Right lobe of liver (tissue), 6 donors: ENCODE results near the gene GRK6. TPM values are rescaled to one million over a fixed set of nuclear protein-coding genes. Genes with fewer than 3 reads are reported as not detected.

Experiments
- ATAC-seq, 4 donors: fragments of 200-7000 bp; cut with Tn5 transposase; one replicate each; pipeline ENCODE4 v1.9.1; 2020; ENCODE audit warnings: mild to moderate bottlenecking in 4 of 4, moderate library complexity in 4 of 4
- DNase-seq, 3 donors: peaks; one replicate each; pipeline ENCODE4 v3.0.0-alpha.2; 2020
- H3K27ac ChIP-seq, 3 donors: fragments of 200-600 bp; one replicate each; pipeline ENCODE4 v1.8.0; 2022
- H3K27me3 ChIP-seq, 2 donors: fragments of 200-600 bp; one replicate each; pipeline ENCODE4 v1.8.0; 2022
- H3K36me3 ChIP-seq, 4 donors: fragments of 200-600 bp; sonication (generic) in 1 of 4; one replicate each; pipeline versions ENCODE4 v1.5.1 to v1.8.0; 2017 to 2022; ENCODE audit warnings: control low read depth in 1 of 4
- H3K4me1 ChIP-seq, 4 donors: fragments of 200-600 bp; sonication (generic) in 1 of 4; one replicate each; pipeline versions ENCODE4 v1.5.1 to v1.8.0; 2017 to 2022; ENCODE audit warnings: control low read depth in 1 of 4
- H3K4me3 ChIP-seq, 3 donors: fragments of 200-600 bp; one replicate each; pipeline ENCODE4 v1.8.0; 2022
- H3K9me3 ChIP-seq, 4 donors: fragments of 200-600 bp; sonication (generic) in 1 of 4; one replicate each; pipeline versions ENCODE4 v1.5.1 to v1.8.0; 2017 to 2022; ENCODE audit warnings: control low read depth in 1 of 4
- POLR2A ChIP-seq: fragments of 450-650 bp; IDR thresholded peaks from one replicate; pipeline ENCODE4 v1.6.1; 2017; ENCODE audit warnings: antibody characterized with exemption, mild to moderate bottlenecking
- WGBS: methylation state at CpG from one replicate; pipeline ENCODE4 v1.1.6; 2018; ENCODE audit warnings: low coverage, low lambda C conversion rate; ENCODE audit not compliant: insufficient coverage; ENCODE audit errors: missing lambda C conversion rate; 5-methylcytosine and 5-hydroxymethylcytosine counted together
- intact Hi-C, 2 donors: fragments of 100-400 bp; cut with DNase I; formaldehyde crosslinking; loops; one replicate each; pipeline versions ENCODE4 v1.11.2 to v1.14.1; 2022
- total RNA-seq, 6 experiments: library from RNA; depleted of rRNA in 2 of 6; stranded (reverse); fragments of >200 nt in 2 of 6; fragmentation: NEBNext Ultra II Directional in 3 of 6; extraction: Animal tissue kit (Norgen Biotek cat#: 25700) in 3 of 6; gene quantifications; one replicate each; pipeline versions ENCODE4 v1.1.0 to v1.2.4, GENCODE V29; 2016 to 2023
- TF ChIP-seq, protein P1 (sequence below), 4 donors: fragments of 200-600 bp in 3 of 4; fragments of 450-650 bp in 1 of 4; IDR thresholded peaks; one replicate each; pipeline versions ENCODE4 v1.5.1 to v1.8.0; 2016 to 2022; ENCODE audit warnings: antibody characterized with exemption in 4 of 4, mild to moderate bottlenecking in 2 of 4
- donor health status: DM: no; HTN: yes; CAD: no.
- donor health status: DM: no; HTN: no; CAD: no.
- donor health status: DM: no; HTN: no; CAD: no.
- donor health status: DM: no; HTN: yes; CAD: no.
- donor health status: DM: no; HTN: yes; CAD: no.

Gene GRK6
- total RNA-seq, 6 experiments from 2014 or later, result 6.1 to 10.8 (median 10.0) TPM

DNA sequence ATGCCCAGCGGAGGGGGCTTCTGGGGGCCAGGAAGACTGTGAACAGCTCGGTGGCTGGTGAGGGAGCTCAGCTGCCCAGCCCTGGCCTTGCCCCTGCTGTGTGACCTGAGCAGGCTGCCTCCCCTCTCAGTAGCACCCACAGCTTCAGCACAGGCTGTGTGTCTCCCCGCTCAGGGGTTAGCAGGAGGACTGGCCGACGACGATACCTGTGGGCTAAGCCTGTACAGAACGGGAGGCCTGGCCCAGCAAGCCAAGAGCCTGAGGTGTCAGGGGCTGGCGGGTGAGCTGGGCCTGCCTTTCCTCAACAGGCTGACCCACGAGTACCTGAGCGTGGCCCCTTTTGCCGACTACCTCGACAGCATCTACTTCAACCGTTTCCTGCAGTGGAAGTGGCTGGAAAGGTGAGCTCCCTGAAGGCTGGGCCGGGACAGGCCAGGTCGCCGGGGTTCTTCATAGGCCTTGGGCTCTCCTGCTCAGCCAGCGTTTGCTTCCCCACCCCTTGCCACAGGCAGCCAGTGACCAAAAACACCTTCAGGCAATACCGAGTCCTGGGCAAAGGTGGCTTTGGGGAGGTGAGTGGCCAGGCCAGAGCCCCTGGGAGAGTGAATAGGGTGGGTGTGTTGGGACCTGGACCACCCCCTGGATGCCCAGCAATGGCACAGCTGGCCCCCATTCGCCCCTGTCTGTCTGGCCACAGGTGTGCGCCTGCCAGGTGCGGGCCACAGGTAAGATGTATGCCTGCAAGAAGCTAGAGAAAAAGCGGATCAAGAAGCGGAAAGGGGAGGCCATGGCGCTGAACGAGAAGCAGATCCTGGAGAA, 6.6 kb downstream of the GRK6 start:
- Histone ChIP-seq H3K9me3 (no peaks in the 10 kb centered on the region), H3K4me3 (no peak overlapping the region), H3K27ac (no peak overlapping the region), H3K27me3 (no peaks in the 10 kb centered on the region), H3K4me1 (peaks cover 0 to 3% (median 0%) of the 10 kb centered on the region in 4 donors), H3K36me3 (peaks cover 0 to 44% (median 0%) of the 10 kb centered on the region in 4 donors)
- TF ChIP-seq, protein P1, sequence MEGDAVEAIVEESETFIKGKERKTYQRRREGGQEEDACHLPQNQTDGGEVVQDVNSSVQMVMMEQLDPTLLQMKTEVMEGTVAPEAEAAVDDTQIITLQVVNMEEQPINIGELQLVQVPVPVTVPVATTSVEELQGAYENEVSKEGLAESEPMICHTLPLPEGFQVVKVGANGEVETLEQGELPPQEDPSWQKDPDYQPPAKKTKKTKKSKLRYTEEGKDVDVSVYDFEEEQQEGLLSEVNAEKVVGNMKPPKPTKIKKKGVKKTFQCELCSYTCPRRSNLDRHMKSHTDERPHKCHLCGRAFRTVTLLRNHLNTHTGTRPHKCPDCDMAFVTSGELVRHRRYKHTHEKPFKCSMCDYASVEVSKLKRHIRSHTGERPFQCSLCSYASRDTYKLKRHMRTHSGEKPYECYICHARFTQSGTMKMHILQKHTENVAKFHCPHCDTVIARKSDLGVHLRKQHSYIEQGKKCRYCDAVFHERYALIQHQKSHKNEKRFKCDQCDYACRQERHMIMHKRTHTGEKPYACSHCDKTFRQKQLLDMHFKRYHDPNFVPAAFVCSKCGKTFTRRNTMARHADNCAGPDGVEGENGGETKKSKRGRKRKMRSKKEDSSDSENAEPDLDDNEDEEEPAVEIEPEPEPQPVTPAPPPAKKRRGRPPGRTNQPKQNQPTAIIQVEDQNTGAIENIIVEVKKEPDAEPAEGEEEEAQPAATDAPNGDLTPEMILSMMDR (IDR thresholded peaks at IDR 0.05), result no peak
- TF ChIP-seq POLR2A, result no peak
- intact Hi-C loops, result no loop called here
- WGBS, result 100% methylated on average over 1 of the region's 25 CpGs
- no peak for DNase-seq
- ATAC-seq, result no peak

DNA sequence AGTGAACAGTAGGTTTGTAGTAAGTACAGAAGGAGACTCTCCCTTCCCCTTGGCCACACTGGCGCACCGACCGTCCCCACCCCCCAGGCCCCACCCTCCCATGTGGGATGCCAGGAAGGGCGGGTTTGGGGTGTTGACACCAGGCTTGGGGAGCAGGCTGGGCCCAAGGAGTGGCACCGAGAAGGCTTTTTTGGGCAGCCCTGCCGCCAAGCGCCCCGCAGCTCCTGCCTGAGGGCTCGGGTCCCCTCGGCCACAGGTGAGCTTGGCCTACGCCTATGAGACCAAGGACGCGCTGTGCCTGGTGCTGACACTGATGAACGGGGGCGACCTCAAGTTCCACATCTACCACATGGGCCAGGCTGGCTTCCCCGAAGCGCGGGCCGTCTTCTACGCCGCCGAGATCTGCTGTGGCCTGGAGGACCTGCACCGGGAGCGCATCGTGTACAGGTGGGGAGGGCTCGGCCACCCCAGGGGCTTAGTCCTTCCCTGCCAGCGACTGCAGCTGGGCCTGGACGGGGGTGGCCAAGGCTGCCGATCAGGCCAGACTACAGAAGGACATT, 7.3 kb downstream of the GRK6 start:
- no peak for ATAC-seq
- peaks cover 0 to 44% (median 0%) of the 10 kb centered on the region in 4 donors for H3K36me3 ChIP-seq
- no CpG with 5 or more reads among the region's 29 CpGs for WGBS
- intact Hi-C loops, result no loop called here
- H3K4me1 ChIP-seq, result peaks cover 0 to 3% (median 0%) of the 10 kb centered on the region in 4 donors
- DNase-seq, result no peak
- H3K4me3 ChIP-seq, result no peak overlapping the region
- no peaks in the 10 kb centered on the region for H3K9me3 ChIP-seq
- TF ChIP-seq, protein P1 (IDR thresholded peaks at IDR 0.05), result no peak
- no peak for TF ChIP-seq POLR2A
- H3K27ac ChIP-seq, result no peak overlapping the region
- no peaks in the 10 kb centered on the region for H3K27me3 ChIP-seq

DNA sequence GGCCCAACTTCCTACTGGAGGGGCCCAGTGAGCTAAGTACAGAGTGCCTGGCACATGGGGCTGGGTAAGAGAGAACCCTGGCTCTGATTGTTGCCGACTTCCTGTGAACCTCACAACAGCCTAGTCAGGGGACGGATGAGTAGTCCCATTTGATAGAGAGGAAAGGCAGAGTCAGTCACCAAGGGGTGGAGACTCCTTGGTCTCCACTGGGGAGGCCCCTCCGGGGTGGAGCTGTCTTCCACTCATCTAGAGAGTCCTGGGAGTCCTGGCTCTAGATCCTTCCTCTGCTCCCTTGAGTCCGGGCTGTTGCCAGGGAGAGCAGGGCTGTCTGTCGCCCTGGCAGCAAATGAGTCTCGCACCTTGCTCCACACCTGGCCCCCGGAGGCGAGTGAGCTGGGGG, 8.0 kb downstream of the GRK6 start:
- no peak overlapping the region for H3K4me3 ChIP-seq
- H3K27ac ChIP-seq, result no peak overlapping the region
- no peak for TF ChIP-seq POLR2A
- TF ChIP-seq, protein P1 (IDR thresholded peaks at IDR 0.05), result no peak
- H3K4me1 ChIP-seq, result peaks cover 0 to 3% (median 0%) of the 10 kb centered on the region in 4 donors
- no peak for DNase-seq
- ATAC-seq, result no peak
- no peaks in the 10 kb centered on the region for H3K9me3 ChIP-seq
- H3K36me3 ChIP-seq, result peaks cover 0 to 44% (median 0%) of the 10 kb centered on the region in 4 donors
- intact Hi-C loops, result no loop called here
- no peaks in the 10 kb centered on the region for H3K27me3 ChIP-seq
- WGBS, result no CpG with 5 or more reads among the region's 8 CpGs

DNA sequence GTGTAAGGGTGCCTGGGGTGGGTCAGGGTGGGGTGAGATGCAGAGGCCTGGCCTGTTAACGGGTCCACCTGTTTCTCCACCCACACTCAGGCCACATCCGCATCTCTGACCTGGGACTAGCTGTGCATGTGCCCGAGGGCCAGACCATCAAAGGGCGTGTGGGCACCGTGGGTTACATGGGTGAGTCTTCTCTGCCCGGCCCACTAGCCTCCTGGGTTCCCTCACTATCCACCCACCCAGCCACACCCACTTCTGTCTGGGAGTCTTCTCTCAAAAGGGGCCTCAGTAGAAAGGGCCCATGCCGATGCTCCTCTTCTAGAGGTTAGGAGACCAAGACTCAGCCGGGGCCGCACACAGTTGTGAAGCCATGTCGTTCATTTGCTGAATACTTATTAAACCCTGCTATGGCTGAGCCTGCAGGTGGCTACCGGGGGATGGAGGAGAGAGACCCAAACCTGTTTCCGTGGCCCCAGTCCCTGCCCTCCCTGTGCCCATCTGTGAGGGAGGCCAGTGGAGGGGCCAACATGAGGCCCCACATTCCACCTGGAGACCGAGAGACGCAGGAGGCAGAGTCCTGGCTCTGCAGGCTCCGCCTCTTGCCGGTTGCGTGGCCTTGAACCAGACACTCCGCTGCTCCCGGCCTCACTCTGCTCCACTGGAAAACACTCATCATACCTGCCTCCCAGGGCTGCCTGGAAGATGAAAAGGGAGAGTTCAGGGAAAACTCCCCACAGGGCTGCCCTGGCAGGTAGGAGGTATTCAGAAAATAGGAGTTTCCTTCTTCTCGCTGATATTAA, 8.7 kb downstream of the GRK6 start:
- Histone ChIP-seq H3K4me1 (peaks cover 0 to 3% (median 0%) of the 10 kb centered on the region in 4 donors), H3K27me3 (no peaks in the 10 kb centered on the region), H3K27ac (no peak overlapping the region), H3K36me3 (peaks cover 0 to 44% (median 0%) of the 10 kb centered on the region in 4 donors), H3K4me3 (no peak overlapping the region), H3K9me3 (no peaks in the 10 kb centered on the region)
- DNase-seq, result no peak
- no peak for ATAC-seq
- intact Hi-C loops, result loop anchor here in 1 of 2 donors (5.0 kb wide), 1 partner anchor 33 kb away; the partner anchor contains the start of gene PFN3
- TF ChIP-seq, protein P1 (IDR thresholded peaks at IDR 0.05), result no peak
- no peak for TF ChIP-seq POLR2A
- 100% methylated on average over 5 of the region's 20 CpGs for WGBS
